ENCODE measurements around the gene ZBTB18.

GRCh38 chr1:244006381-244006901 lies 44.6 kb upstream of the ZBTB18 start:
- no peak for TF ChIP-seq CTCF (IDR thresholded peaks at IDR 0.05; ENCODE audit: low read length)
- TF ChIP-seq EZH2 (IDR thresholded peaks at IDR 0.05; ENCODE audit: borderline replicate concordance, low read length) = no peak

Data from OCI-LY1 (cell line).